Muscle of back (tissue), 11 donors: ENCODE measurements around the gene PCDH9. TPM values are rescaled to one million over a fixed set of nuclear protein-coding genes. Genes with fewer than 3 reads are reported as not detected.
"Not testable (repeated sequence)": the region's sequence is repeated elsewhere in the genome, so short reads cannot be mapped to it uniquely, and the experiment has no call there.

Experiments used
- DNase-seq, 3 donors: peaks; one replicate each; pipeline versions ENCODE4 v3.0.0 to v3.0.0-alpha.2; 2013
- polyA plus RNA-seq, 10 donors: library from polyadenylated mRNA; unstranded; fragments of 120-200 nt; gene quantifications; one replicate each; pipeline ENCODE4 v1.2.1, GENCODE V29; 2013; ENCODE audit not compliant: insufficient read length in 10 of 10

Gene PCDH9
- polyA plus RNA-seq, 10 donors: 2.1 to 5.4 (median 3.2) TPM

GRCh38 chr13:66680031-66680430 lies 550.1 kb downstream of the PCDH9 start:
- DNase-seq: peak in 1 of 3 donors; percentile 24

GRCh38 chr13:66675620-66676019 lies 554.5 kb downstream of the PCDH9 start:
- no peak for DNase-seq

- DNase-seq: peak in 1 of 3 donors; percentile 33
Measured at GRCh38 chr13:66673401-66673800, 556.7 kb downstream of the PCDH9 start.

GRCh38 chr13:66665991-66666390 lies 564.1 kb downstream of the PCDH9 start:
- peak; percentile 7 to 45 (median 40) for DNase-seq

- no peak for DNase-seq
Measured at GRCh38 chr13:66663711-66664110, 566.4 kb downstream of the PCDH9 start.

GRCh38 chr13:66663206-66663605 lies 566.9 kb downstream of the PCDH9 start:
- no peak for DNase-seq

- no peak for DNase-seq
Measured at GRCh38 chr13:66661336-66661735, 568.8 kb downstream of the PCDH9 start.

- DNase-seq: no peak
Measured at GRCh38 chr13:66660468-66660813, 569.7 kb downstream of the PCDH9 start.

GRCh38 chr13:66659701-66660467 lies 570.3 kb downstream of the PCDH9 start:
- DNase-seq: peak in 1 of 3 donors; percentile 24

GRCh38 chr13:66659286-66659685 lies 570.9 kb downstream of the PCDH9 start:
- DNase-seq: peak; percentile 18 to 59 (median 35)

- peak; percentile 87 to 89 (median 88) for DNase-seq
Measured at GRCh38 chr13:66657165-66657881, 572.8 kb downstream of the PCDH9 start.

- peak in 1 of 3 donors; percentile 8 for DNase-seq
Measured at GRCh38 chr13:66655847-66656454, 574.2 kb downstream of the PCDH9 start.

GRCh38 chr13:66644855-66645460 lies 585.2 kb downstream of the PCDH9 start:
- no peak for DNase-seq

GRCh38 chr13:66640231-66640630 lies 589.9 kb downstream of the PCDH9 start:
- no peak for DNase-seq

GRCh38 chr13:66639044-66639443 lies 591.1 kb downstream of the PCDH9 start:
- DNase-seq: no peak

- DNase-seq: peak in 1 of 3 donors; percentile 78
Measured at GRCh38 chr13:66635526-66635925, 594.6 kb downstream of the PCDH9 start.

GRCh38 chr13:66634384-66634783 lies 595.8 kb downstream of the PCDH9 start:
- DNase-seq: no peak

- no peak for DNase-seq
Measured at GRCh38 chr13:66627512-66627911, 602.6 kb downstream of the PCDH9 start.

GRCh38 chr13:66624302-66624701 lies 605.8 kb downstream of the PCDH9 start:
- no peak for DNase-seq

- no peak for DNase-seq
Measured at GRCh38 chr13:66623129-66623820, 606.9 kb downstream of the PCDH9 start.

- DNase-seq: not testable (repeated sequence)
Measured at GRCh38 chr13:66621906-66622447, 608.2 kb downstream of the PCDH9 start.
